ENCODE measurements around the gene C1QA. TPM values are rescaled to one million over a fixed set of nuclear protein-coding genes. Genes with fewer than 3 reads are reported as not detected.

Gene C1QA
- total and polyA plus RNA-seq, 8 donors: 2.9 to 127 (median 74.1) TPM

DNA sequence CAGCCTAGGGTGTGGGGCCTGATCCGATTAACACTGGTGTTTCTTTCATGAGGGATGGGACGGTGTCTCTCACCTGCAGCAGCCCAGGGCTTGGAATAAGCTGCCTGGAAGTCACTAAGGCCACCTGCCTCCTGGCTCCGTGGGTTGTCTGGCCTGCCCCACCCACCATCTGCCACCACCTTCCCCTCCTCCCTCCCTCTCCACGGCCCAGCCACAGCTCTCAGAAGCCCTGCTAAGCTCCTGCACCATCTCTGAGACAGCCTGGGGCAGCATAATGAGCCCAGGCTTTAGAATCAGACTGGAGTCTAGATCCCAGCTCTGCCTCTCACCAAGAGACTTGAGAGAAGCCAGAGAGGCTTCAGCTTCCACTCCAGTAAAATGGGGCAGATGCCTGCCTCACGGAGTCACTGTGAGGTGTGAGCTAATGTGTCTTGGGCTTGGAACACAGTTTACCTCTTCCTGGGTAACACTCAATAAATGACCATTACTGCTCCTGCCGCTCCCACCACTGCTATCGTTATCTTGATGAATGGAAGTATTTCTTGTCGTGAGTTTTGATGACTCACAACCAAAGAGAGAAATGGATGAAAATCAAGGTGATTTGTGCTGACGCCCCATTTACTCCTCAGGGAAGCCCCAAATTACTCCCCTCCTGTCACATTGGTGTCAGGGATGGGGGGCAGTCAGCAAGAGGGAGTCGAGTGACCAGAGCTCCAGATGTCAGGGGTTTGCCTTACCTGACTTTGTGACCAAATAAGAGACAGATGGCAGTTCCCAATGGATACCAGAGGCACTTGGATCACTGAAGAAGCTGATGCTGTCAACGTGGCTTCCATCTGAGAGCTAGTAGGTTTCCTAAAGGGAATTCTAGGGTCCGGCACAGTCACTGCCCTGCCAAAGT is 23.5 kb upstream of the C1QA start:
- TF ChIP-seq POLR2AphosphoS5 (IDR thresholded peaks at IDR 0.05): no peak
- peaks cover 4 to 100% (median 26%) of the 10 kb centered on the region in 3 donors for H3K27me3 ChIP-seq
- no peaks in the 10 kb centered on the region for H3K4me1 ChIP-seq
- no peaks in the 10 kb centered on the region for H3K9me3 ChIP-seq
- intact Hi-C loops (cut with DNase I; ENCODE audit: low total_unique reads): no loop called here
- no peak for DNase-seq
- 37 to 46% (median 41%) methylated on average over 12 of the region's 12 CpGs for WGBS, 5 donors
- no peaks in the 10 kb centered on the region for H3K36me3 ChIP-seq
- H3K27ac ChIP-seq: no peak overlapping the region
- H3K4me3 ChIP-seq: no peak overlapping the region

DNA sequence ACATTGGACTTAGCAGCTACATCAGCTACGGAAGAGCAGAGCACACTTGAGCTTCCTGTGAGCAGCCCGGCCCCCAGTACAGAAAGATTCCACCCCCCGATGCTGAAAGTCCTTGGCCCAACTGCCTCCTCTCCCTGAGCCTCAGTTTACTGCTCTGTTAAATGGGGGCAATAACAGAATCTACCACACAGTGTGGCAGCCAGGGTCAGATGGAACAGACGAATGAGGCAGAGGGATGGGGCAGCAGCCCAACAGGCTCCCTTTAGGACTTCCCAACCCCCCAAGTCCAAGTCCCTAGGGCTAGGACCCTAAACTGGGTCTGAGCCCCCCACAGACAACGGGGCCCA is 22.9 kb upstream of the C1QA start:
- Histone ChIP-seq H3K4me3 (no peak overlapping the region), H3K4me1 (no peaks in the 10 kb centered on the region), H3K9me3 (no peaks in the 10 kb centered on the region), H3K27me3 (peaks cover 4 to 100% (median 27%) of the 10 kb centered on the region in 3 donors), H3K36me3 (no peaks in the 10 kb centered on the region), H3K27ac (no peak overlapping the region)
- no peak for DNase-seq
- 66 to 71% (median 70%) methylated on average over 5 of the region's 5 CpGs for WGBS, 5 donors
- TF ChIP-seq EP300 (IDR thresholded peaks at IDR 0.05) (no peak), POLR2A (IDR thresholded peaks at IDR 0.05) (no peak), POLR2AphosphoS5 (IDR thresholded peaks at IDR 0.05) (no peak)
- TF ChIP-seq, protein P1, sequence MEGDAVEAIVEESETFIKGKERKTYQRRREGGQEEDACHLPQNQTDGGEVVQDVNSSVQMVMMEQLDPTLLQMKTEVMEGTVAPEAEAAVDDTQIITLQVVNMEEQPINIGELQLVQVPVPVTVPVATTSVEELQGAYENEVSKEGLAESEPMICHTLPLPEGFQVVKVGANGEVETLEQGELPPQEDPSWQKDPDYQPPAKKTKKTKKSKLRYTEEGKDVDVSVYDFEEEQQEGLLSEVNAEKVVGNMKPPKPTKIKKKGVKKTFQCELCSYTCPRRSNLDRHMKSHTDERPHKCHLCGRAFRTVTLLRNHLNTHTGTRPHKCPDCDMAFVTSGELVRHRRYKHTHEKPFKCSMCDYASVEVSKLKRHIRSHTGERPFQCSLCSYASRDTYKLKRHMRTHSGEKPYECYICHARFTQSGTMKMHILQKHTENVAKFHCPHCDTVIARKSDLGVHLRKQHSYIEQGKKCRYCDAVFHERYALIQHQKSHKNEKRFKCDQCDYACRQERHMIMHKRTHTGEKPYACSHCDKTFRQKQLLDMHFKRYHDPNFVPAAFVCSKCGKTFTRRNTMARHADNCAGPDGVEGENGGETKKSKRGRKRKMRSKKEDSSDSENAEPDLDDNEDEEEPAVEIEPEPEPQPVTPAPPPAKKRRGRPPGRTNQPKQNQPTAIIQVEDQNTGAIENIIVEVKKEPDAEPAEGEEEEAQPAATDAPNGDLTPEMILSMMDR (IDR thresholded peaks at IDR 0.05): no peak
- intact Hi-C loops (cut with DNase I; ENCODE audit: low total_unique reads): no loop called here

DNA sequence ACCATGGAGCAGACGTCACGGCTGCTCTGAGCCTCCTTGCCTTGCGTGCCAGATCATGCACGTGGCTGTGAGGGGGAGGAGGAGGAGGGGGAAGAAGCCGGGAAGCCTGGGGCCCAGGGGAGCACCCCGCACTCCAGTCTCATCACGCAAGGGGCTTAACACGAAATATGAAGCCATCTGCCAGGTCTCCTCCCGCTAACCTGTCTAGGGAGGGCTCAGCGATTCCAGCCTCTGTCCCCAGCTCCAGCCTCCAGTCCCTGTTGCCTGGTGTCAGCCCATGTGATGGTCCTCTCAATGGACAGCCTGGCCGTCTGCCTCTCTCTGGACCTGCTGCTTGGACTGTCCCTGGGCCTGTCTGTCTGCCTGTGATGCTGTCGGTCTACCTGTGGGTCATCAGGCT is 22.5 kb upstream of the C1QA start:
- Histone ChIP-seq H3K4me1 (no peaks in the 10 kb centered on the region), H3K4me3 (no peak overlapping the region), H3K36me3 (no peaks in the 10 kb centered on the region), H3K27me3 (peaks cover 4 to 100% (median 27%) of the 10 kb centered on the region in 3 donors), H3K27ac (no peak overlapping the region), H3K9me3 (no peaks in the 10 kb centered on the region)
- no peak for TF ChIP-seq POLR2A (IDR thresholded peaks at IDR 0.05)
- TF ChIP-seq EP300 (IDR thresholded peaks at IDR 0.05): no peak
- TF ChIP-seq POLR2AphosphoS5 (IDR thresholded peaks at IDR 0.05): no peak
- TF ChIP-seq, protein P1 (IDR thresholded peaks at IDR 0.05): no peak
- DNase-seq: no peak
- WGBS, 5 donors: 41 to 59% (median 55%) methylated on average over 10 to 12 of the region's 12 CpGs
- intact Hi-C loops (cut with DNase I; ENCODE audit: low total_unique reads): no loop called here

GRCh38 chr1:22615886-22616285 is 20.5 kb upstream of the C1QA start:
- Histone ChIP-seq H3K27ac (no peak overlapping the region), H3K9me3 (no peaks in the 10 kb centered on the region), H3K36me3 (no peaks in the 10 kb centered on the region), H3K4me1 (no peaks in the 10 kb centered on the region), H3K4me3 (no peak overlapping the region), H3K27me3 (peaks cover 4 to 100% (median 40%) of the 10 kb centered on the region in 3 donors)
- DNase-seq: no peak
- TF ChIP-seq POLR2A (IDR thresholded peaks at IDR 0.05) (no peak), EP300 (IDR thresholded peaks at IDR 0.05) (no peak), POLR2AphosphoS5 (IDR thresholded peaks at IDR 0.05) (no peak)
- TF ChIP-seq, protein P1 (IDR thresholded peaks at IDR 0.05): no peak
- WGBS, 5 donors: 70 to 100% (median 82%) methylated on average over 1 to 2 of the region's 2 CpGs
- intact Hi-C loops (cut with DNase I; ENCODE audit: low total_unique reads): no loop called here

DNA sequence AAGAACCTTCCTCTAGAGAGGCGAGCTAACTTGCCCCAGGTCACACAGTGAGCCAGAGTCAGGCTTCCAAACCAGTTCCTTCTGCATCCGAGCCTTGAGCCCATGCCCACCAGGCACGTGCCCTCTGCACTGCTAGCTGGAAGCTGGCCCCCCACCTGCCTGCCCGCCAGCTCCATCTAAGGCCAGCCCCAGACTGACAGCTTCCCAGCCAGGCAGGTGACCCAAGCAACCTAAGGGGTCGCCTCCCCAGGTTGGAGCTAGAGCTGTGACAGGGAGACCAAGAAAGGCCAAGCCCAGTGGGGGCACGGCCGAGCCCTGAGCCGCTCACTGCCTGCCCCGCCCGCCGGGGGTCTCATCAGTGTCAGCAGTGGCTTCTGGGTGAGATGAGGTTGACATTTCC is 19.9 kb upstream of the C1QA start:
- no peak for DNase-seq
- H3K4me3 ChIP-seq: no peak overlapping the region
- H3K27ac ChIP-seq: no peak overlapping the region
- intact Hi-C loops (cut with DNase I; ENCODE audit: low total_unique reads): no loop called here
- 52 to 71% (median 55%) methylated on average over 3 to 11 of the region's 11 CpGs for WGBS, 5 donors
- peaks cover 4 to 100% (median 34%) of the 10 kb centered on the region in 3 donors for H3K27me3 ChIP-seq
- TF ChIP-seq POLR2AphosphoS5 (IDR thresholded peaks at IDR 0.05): no peak
- H3K9me3 ChIP-seq: no peaks in the 10 kb centered on the region
- no peaks in the 10 kb centered on the region for H3K4me1 ChIP-seq
- no peaks in the 10 kb centered on the region for H3K36me3 ChIP-seq
